ENCODE measurements around the gene MRPS18A.

- TF ChIP-seq, protein P1, sequence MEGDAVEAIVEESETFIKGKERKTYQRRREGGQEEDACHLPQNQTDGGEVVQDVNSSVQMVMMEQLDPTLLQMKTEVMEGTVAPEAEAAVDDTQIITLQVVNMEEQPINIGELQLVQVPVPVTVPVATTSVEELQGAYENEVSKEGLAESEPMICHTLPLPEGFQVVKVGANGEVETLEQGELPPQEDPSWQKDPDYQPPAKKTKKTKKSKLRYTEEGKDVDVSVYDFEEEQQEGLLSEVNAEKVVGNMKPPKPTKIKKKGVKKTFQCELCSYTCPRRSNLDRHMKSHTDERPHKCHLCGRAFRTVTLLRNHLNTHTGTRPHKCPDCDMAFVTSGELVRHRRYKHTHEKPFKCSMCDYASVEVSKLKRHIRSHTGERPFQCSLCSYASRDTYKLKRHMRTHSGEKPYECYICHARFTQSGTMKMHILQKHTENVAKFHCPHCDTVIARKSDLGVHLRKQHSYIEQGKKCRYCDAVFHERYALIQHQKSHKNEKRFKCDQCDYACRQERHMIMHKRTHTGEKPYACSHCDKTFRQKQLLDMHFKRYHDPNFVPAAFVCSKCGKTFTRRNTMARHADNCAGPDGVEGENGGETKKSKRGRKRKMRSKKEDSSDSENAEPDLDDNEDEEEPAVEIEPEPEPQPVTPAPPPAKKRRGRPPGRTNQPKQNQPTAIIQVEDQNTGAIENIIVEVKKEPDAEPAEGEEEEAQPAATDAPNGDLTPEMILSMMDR (conservative IDR thresholded peaks at IDR 0.05; ENCODE audit: low read length), result no peak
- TF ChIP-seq EZH2phosphoT487 (IDR thresholded peaks at IDR 0.05; ENCODE audit: borderline replicate concordance), result no peak
Measured at GRCh38 chr6:43636308-43636659, 51.3 kb downstream of the MRPS18A start.

All from Loucy (cell line).